WTC11 (cell line): Measurements from ENCODE around the gene WLS. TPM values are rescaled to one million over a fixed set of nuclear protein-coding genes. Genes with fewer than 3 reads are reported as not detected.

Source experiments
- ATAC-seq: fragments of 200-7000 bp; cut with Tn5 transposase; 2 replicates; pipeline ENCODE4 v1.10.0; 2021; ENCODE audit warnings: mild to moderate bottlenecking, moderate library complexity
- CTCF ChIA-PET: fragments of 300-600 bp; sonication (Branson Sonifier 250); formaldehyde crosslinking; loops from one replicate; lab custom pipeline; 2021; ENCODE audit warnings: antibody characterized with exemption; lab: Charles Lee
- POLR2A ChIA-PET: fragments of 350-600 bp; sonication (Branson Sonifier 250); formaldehyde crosslinking; loops from one replicate; lab custom pipeline; 2021; ENCODE audit warnings: antibody characterized with exemption; lab: Charles Lee
- DNase-seq: peaks from one replicate; pipeline ENCODE4 v3.0.0; 2021; ENCODE audit warnings: low spot score
- H3K27ac Mint-ChIP-seq: 2 replicates; pipeline ENCODE4 v1.8.0; 2021; ENCODE audit warnings: mixed read lengths
- H3K27me3 Mint-ChIP-seq: 2 replicates; pipeline ENCODE4 v1.8.0; 2021; ENCODE audit warnings: low read depth, mild to moderate bottlenecking, moderate library complexity, mixed read lengths
- H3K36me3 Mint-ChIP-seq: 2 replicates; pipeline ENCODE4 v1.8.0; 2021; ENCODE audit warnings: mixed read lengths
- H3K4me1 Mint-ChIP-seq: 2 replicates; pipeline ENCODE4 v1.8.0; 2022; ENCODE audit warnings: mixed read lengths
- H3K4me3 Mint-ChIP-seq: 2 replicates; pipeline ENCODE4 v1.8.0; 2021; ENCODE audit warnings: mild to moderate bottlenecking, moderate library complexity, mixed read lengths
- H3K9me3 Mint-ChIP-seq: 2 replicates; pipeline ENCODE4 v1.8.0; 2021; ENCODE audit warnings: mixed read lengths
- ATF6 ChIP-seq: sonication (generic); formaldehyde crosslinking; IDR thresholded peaks from 2 replicates; pipeline ENCODE4 v1.8.1; 2023; ENCODE audit warnings: mild to moderate bottlenecking, missing genetic modification reagents
- CDX4 ChIP-seq: fragments of 250-450 bp; sonication (Bioruptor Pico); IDR thresholded peaks from 2 replicates; pipeline ENCODE4 v1.9.0; 2021; ENCODE audit warnings: moderate library complexity, mild to moderate bottlenecking, inconsistent platforms, borderline replicate concordance
- CTCF ChIP-seq: fragments of 200-600 bp; IDR thresholded peaks from 2 replicates; pipeline ENCODE4 v1.8.0; 2022; ENCODE audit warnings: antibody characterized with exemption
- E2F1 ChIP-seq: sonication (generic); formaldehyde crosslinking; IDR thresholded peaks from 2 replicates; pipeline ENCODE4 v1.8.0; 2022; ENCODE audit warnings: mild to moderate bottlenecking, missing genetic modification reagents
- E2F5 ChIP-seq: sonication (generic); formaldehyde crosslinking; IDR thresholded peaks from 2 replicates; pipeline ENCODE4 v1.8.1; 2022; ENCODE audit warnings: mild to moderate bottlenecking, moderate library complexity, missing genetic modification reagents
- ETV6 ChIP-seq: sonication (generic); formaldehyde crosslinking; IDR thresholded peaks from 2 replicates; pipeline ENCODE4 v1.8.1; 2022; ENCODE audit warnings: mild to moderate bottlenecking, missing genetic modification reagents
- FOXJ3 ChIP-seq: sonication (generic); formaldehyde crosslinking; IDR thresholded peaks from 2 replicates; pipeline ENCODE4 v1.9.0; 2021; ENCODE audit warnings: missing genetic modification reagents, mild to moderate bottlenecking, borderline replicate concordance
- JUN ChIP-seq: sonication (generic); formaldehyde crosslinking; IDR thresholded peaks from 2 replicates; pipeline ENCODE4 v1.8.0; 2023; ENCODE audit warnings: mild to moderate bottlenecking, missing genetic modification reagents
- MXD4 ChIP-seq: fragments of 250-450 bp; sonication (Bioruptor Pico); IDR thresholded peaks from 2 replicates; pipeline ENCODE4 v1.8.0; 2021; ENCODE audit warnings: mild to moderate bottlenecking, moderate library complexity, borderline replicate concordance
- MYBL2 ChIP-seq: sonication (generic); formaldehyde crosslinking; IDR thresholded peaks from 2 replicates; pipeline ENCODE4 v1.8.1; 2023; ENCODE audit warnings: mild to moderate bottlenecking, moderate library complexity, missing genetic modification reagents
- NFATC4 ChIP-seq: fragments of 250-450 bp; sonication (Bioruptor Pico); IDR thresholded peaks from 2 replicates; pipeline ENCODE4 v1.9.0; 2021; ENCODE audit warnings: mild to moderate bottlenecking
- NR3C1 ChIP-seq: sonication (generic); formaldehyde crosslinking; conservative IDR thresholded peaks from 2 replicates; pipeline ENCODE4 v1.8.1; 2023; ENCODE audit warnings: low read depth, mild to moderate bottlenecking, missing genetic modification reagents
- PRDM15 ChIP-seq: sonication (generic); formaldehyde crosslinking; IDR thresholded peaks from 2 replicates; pipeline ENCODE4 v1.8.0; 2022; ENCODE audit warnings: missing genetic modification reagents
- TCF7 ChIP-seq: sonication (generic); formaldehyde crosslinking; IDR thresholded peaks from 2 replicates; pipeline ENCODE4 v1.8.0; 2022; ENCODE audit warnings: mild to moderate bottlenecking, low read depth, missing genetic modification reagents, moderate library complexity
- ZBTB43 ChIP-seq: sonication (generic); formaldehyde crosslinking; IDR thresholded peaks from 2 replicates; pipeline ENCODE4 v1.8.1; 2023; ENCODE audit warnings: mild to moderate bottlenecking, missing genetic modification reagents
- ZNF138 ChIP-seq: sonication (generic); formaldehyde crosslinking; conservative IDR thresholded peaks from 2 replicates; pipeline ENCODE4 v1.8.1; 2022; ENCODE audit warnings: mild to moderate bottlenecking, moderate library complexity, missing genetic modification reagents
- ZNF396 ChIP-seq: fragments of 250-450 bp; sonication (Bioruptor Pico); IDR thresholded peaks from 2 replicates; pipeline ENCODE4 v1.8.0; 2021; ENCODE audit warnings: mild to moderate bottlenecking, moderate library complexity, borderline replicate concordance
- total RNA-seq: library from RNA; stranded (reverse); gene quantifications from 3 replicates; pipeline ENCODE4 v1.2.3, GENCODE V29; 2021

WLS gene
- total RNA-seq, 1 experiment from 2014 or later, result 4.5 TPM

- Mint-ChIP-seq H3K4me1 (peaks cover 8% of the 10 kb centered on the region; the same call in 1 of the 2 replicates), H3K27ac (no peak overlapping the region), H3K9me3 (no peaks in the 10 kb centered on the region), H3K36me3 (no peaks in the 10 kb centered on the region), H3K27me3 (no peaks in the 10 kb centered on the region), H3K4me3 (no peak overlapping the region)
- ChIA-PET CTCF (interaction anchor here (0.7 to 2.0 kb wide), 2 partner anchors 241 to 248 kb away, joined by 4 to 6 read pairs; no protein-coding TSS in a partner anchor), POLR2A (no interaction called here)
- ATAC-seq (no peak), DNase-seq (no peak)
- TF ChIP-seq ZBTB43 (CRISPR knock-in tag) (no peak), ETV6 (CRISPR knock-in tag) (no peak), FOXJ3 (CRISPR knock-in tag) (no peak), NR3C1 (CRISPR knock-in tag) (no peak), MYBL2 (CRISPR knock-in tag) (no peak), TCF7 (no peak), ZNF138 (CRISPR knock-in tag) (no peak), MXD4 (no peak), ZNF396 (no peak), ATF6 (no peak), PRDM15 (CRISPR knock-in tag) (no peak), NFATC4 (CRISPR knock-in tag) (no peak), JUN (CRISPR knock-in tag) (no peak), CDX4 (CRISPR knock-in tag) (no peak), E2F1 (no peak), CTCF (no peak), E2F5 (CRISPR knock-in tag) (no peak)
Measured at GRCh38 chr1:68101829-68102228, 130.5 kb downstream of the WLS start.
